Glomerular endothelial cell (primary cell): Measurements from ENCODE around the gene PIR. TPM values are rescaled to one million over a fixed set of nuclear protein-coding genes. Genes with fewer than 3 reads are reported as not detected.

Experiments
- DNase-seq: peaks from one replicate; pipeline ENCODE4 v3.0.0-alpha.2; 2011; ENCODE audit warnings: low read depth, low spot score; ENCODE audit errors: extremely low read depth
- total RNA-seq: library from RNA; depleted of rRNA; stranded (reverse); fragments of >200 nt; gene quantifications from 2 replicates; pipeline ENCODE4 v1.2.3, GENCODE V29; 2015

The PIR gene
- total RNA-seq, result 47.3 and 66.4 TPM in 2 replicates

GRCh38 chrX:15493118-15493962 is at the start of gene PIR:
TSS of gene PIR (minus strand) at chrX:15493333. CDS start at chrX:15491257, 2,076 bp downstream.
- no peak for DNase-seq

- DNase-seq, result no peak
Observed at GRCh38 chrX:15530318-15530717, 37.2 kb upstream of the PIR start.

- DNase-seq, result no peak
Observed at GRCh38 chrX:15529165-15529564, 36.0 kb upstream of the PIR start.

- DNase-seq, result no peak
Observed at GRCh38 chrX:15525664-15526416, 32.7 kb upstream of the PIR start.

- DNase-seq, result peak; percentile 80
Observed at GRCh38 chrX:15524417-15524816, 31.3 kb upstream of the PIR start.

GRCh38 chrX:15523088-15523487 is 30.0 kb upstream of the PIR start:
- no peak for DNase-seq

GRCh38 chrX:15522464-15522863 is 29.3 kb upstream of the PIR start:
- no peak for DNase-seq

- DNase-seq, result peak; percentile 98
Observed at GRCh38 chrX:15515931-15516330, 22.8 kb upstream of the PIR start.

- no peak for DNase-seq
Observed at GRCh38 chrX:15514279-15514678, 21.1 kb upstream of the PIR start.

GRCh38 chrX:15512401-15512965 is 19.4 kb upstream of the PIR start:
- no peak for DNase-seq

GRCh38 chrX:15511563-15511962 is 18.4 kb upstream of the PIR start:
- DNase-seq, result no peak

GRCh38 chrX:15509845-15510244 is 16.7 kb upstream of the PIR start:
- no peak for DNase-seq

- DNase-seq, result no peak
Observed at GRCh38 chrX:15507005-15507404, 13.9 kb upstream of the PIR start.

- DNase-seq, result no peak
Observed at GRCh38 chrX:15505101-15505500, 12.0 kb upstream of the PIR start.

- no peak for DNase-seq
Observed at GRCh38 chrX:15504661-15505060, 11.5 kb upstream of the PIR start.

GRCh38 chrX:15501506-15501905 is 8.4 kb upstream of the PIR start:
- no peak for DNase-seq

- DNase-seq, result no peak
Observed at GRCh38 chrX:15500497-15500966, 7.4 kb upstream of the PIR start, which contains the start of gene BMX. TSS of gene BMX (plus strand) at chrX:15500807. CDS start at chrX:15508354, 7,547 bp downstream.

GRCh38 chrX:15499976-15500375 is 6.8 kb upstream of the PIR start:
- no peak for DNase-seq

GRCh38 chrX:15498741-15499140 is 5.6 kb upstream of the PIR start:
- no peak for DNase-seq

GRCh38 chrX:15497865-15498264 is 4.7 kb upstream of the PIR start:
- no peak for DNase-seq

GRCh38 chrX:15496824-15497223 is 3.7 kb upstream of the PIR start:
- no peak for DNase-seq
